ENCODE results near the gene MYH11.

DNA sequence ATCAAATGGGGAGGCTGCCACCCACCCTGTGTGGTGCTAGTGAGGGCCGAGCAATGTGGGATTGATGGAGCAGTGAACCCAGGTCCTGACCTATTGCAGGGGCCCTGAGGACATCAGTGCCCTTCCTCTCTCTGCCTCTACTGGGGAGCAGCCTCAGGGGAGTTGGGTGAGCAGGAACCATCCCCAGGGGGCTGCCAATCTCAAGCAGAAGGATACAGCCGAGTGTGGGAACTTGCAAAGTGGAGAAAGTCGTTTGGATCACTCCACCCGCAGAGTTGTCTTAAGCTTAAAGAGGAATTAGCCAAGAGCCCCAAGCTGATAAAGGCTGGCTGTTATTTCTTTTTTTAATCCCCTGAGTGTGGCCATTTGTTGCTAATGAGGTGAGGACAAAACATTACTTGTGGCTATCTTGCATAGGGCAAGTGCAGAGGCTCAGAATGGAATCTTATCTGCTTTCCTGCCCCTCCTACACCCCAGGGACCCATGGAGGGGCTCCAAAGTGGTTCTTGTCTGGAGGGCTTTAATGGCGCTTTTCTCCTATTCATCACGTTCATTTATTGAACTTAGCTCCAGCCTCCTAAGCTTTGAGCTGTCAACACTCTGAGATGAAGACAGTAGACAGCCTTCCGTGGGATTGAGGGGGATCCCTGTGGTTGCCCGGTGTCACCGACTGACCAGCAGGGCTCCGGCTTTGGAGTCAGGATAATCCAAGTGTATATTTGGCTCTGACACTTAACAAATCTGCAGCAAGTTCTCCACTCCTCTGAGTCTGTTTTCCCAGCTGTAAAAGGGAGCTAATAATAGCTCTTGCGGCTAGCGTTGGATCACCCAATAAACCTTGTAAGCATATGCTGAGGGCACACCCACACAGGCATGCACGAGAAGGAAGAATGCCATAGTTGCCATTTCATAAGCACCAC, 45.1 kb downstream of the MYH11 start:
- TF ChIP-seq POLR2A (IDR thresholded peaks at IDR 0.05; ENCODE audit: low read length) (no peak), GATA1 (IDR thresholded peaks at IDR 0.05; ENCODE audit: low read depth, low read length) (no peak)
